Measurements from ENCODE around the gene SOHLH1. TPM values are rescaled to one million over a fixed set of nuclear protein-coding genes. Genes with fewer than 3 reads are reported as not detected.

The SOHLH1 gene
- total and polyA plus RNA-seq, 10 of the 15 experiments (the other 5 are each of a cell fraction or from before 2014, with no cell fraction given) = not detected

GRCh38 chr9:135698236-135698635 is 1.0 kb downstream of the SOHLH1 start:
- 65% methylated on average over 20 of the region's 21 CpGs for WGBS (ENCODE audit: insufficient coverage, insufficient replicate concordance, low lambda C conversion rate, missing lambda C conversion rate)
- no peak overlapping the region for H2AFZ ChIP-seq (ENCODE audit: control insufficient read depth, low read depth, low read length)
- H3K27me3 ChIP-seq (replicated peaks in 1 of 2; ENCODE audit: control insufficient read depth in 2 of 2, insufficient read depth in 2 of 2, low read length in 1 of 2) = no peaks in the 10 kb centered on the region; a peak in 1 of 4 replicates
- in situ Hi-C loops (cut with MboI) = no loop called here
- no peak overlapping the region for H3K9ac ChIP-seq (ENCODE audit: control insufficient read depth, insufficient read depth, low read length)
- no peaks in the 10 kb centered on the region for H3K36me3 ChIP-seq (ENCODE audit: control insufficient read depth in 2 of 2, insufficient read depth in 2 of 2, low read length in 1 of 2)
- SMC1A ChIA-PET (ENCODE audit: uncharacterized antibody, unreplicated experiment) = no interaction called here
- H3K27ac ChIP-seq (ENCODE audit: control insufficient read depth, insufficient read depth) = no peak overlapping the region
- no peak for TF ChIP-seq CEBPZ (IDR thresholded peaks at IDR 0.05; ENCODE audit: low read depth, low read length)
- TF ChIP-seq RB1 (IDR thresholded peaks at IDR 0.05; ENCODE audit: borderline replicate concordance) = no peak
- no peak for TF ChIP-seq SIX5 (IDR thresholded peaks at IDR 0.05; ENCODE audit: low read depth, low read length, severe bottlenecking)
- no peak for TF ChIP-seq ZNF217 (IDR thresholded peaks at IDR 0.05)
- no peak for TF ChIP-seq ZBED1 (IDR thresholded peaks at IDR 0.05; ENCODE audit: borderline replicate concordance)
- no peak for TF ChIP-seq IRF5 (IDR thresholded peaks at IDR 0.05; ENCODE audit: borderline replicate concordance)
- TF ChIP-seq E2F4 (IDR thresholded peaks at IDR 0.05; ENCODE audit: low read depth, low read length) = no peak
- no peak for TF ChIP-seq CHD2 (IDR thresholded peaks at IDR 0.05; ENCODE audit: borderline replicate concordance, low read depth, low read length)
- no peak for TF ChIP-seq ELK1 (IDR thresholded peaks at IDR 0.05; ENCODE audit: low read depth, low read length)
- TF ChIP-seq ETV6 (conservative IDR thresholded peaks at IDR 0.05 in 1 of 2, IDR thresholded peaks at IDR 0.05 in 1 of 2; ENCODE audit: borderline replicate concordance in 1 of 2, low read depth in 1 of 2) = no peak
- TF ChIP-seq JUNB (IDR thresholded peaks at IDR 0.05) = no peak
- no peak for TF ChIP-seq MEF2B (IDR thresholded peaks at IDR 0.05; ENCODE audit: partially characterized antibody, poor library complexity, severe bottlenecking)
- no peak for TF ChIP-seq BACH1 (IDR thresholded peaks at IDR 0.05; ENCODE audit: borderline replicate concordance)
- TF ChIP-seq ZZZ3 (IDR thresholded peaks at IDR 0.05; ENCODE audit: control insufficient read depth, insufficient read length, low read depth) = no peak
- CTCF ChIA-PET = no interaction called here
- no peaks in the 10 kb centered on the region for H3K9me3 ChIP-seq (replicated peaks; ENCODE audit: control insufficient read depth, insufficient read depth, low read length)
- intact Hi-C loops (cut with micrococcal nuclease; ENCODE audit: unreplicated experiment) = no loop called here
- ATAC-seq = no peak
- H3K4me3 ChIP-seq = no peak overlapping the region
- no peak overlapping the region for H3K4me2 ChIP-seq (ENCODE audit: control insufficient read depth, insufficient read depth)
- DNase-seq (ENCODE audit: low read depth, low spot score) = no peak
- FAIRE-seq = no peak
- H3K4me1 ChIP-seq (ENCODE audit: control insufficient read depth, insufficient read depth, low read length) = no peaks in the 10 kb centered on the region
- no TSS peak for BruUV-seq (replicated peaks)
- no peaks in the 10 kb centered on the region for H4K20me1 ChIP-seq (ENCODE audit: control insufficient read depth, insufficient read depth)
- POLR2A ChIA-PET = no interaction called here
- RAD21 ChIA-PET (ENCODE audit: unreplicated experiment) = no interaction called here
- H3K79me2 ChIP-seq (ENCODE audit: control insufficient read depth, insufficient read depth, low read length) = no peaks in the 10 kb centered on the region

Data from GM12878 (cell line).